Stimulated activated naive CD8-positive, alpha-beta T cell treated with anti-CD3 and anti-CD28 coated beads, Interleukin-15, Interleukin-2, amounts not matched to agents 100 U/mL and 50 U/mL, for 24 hours (primary cell): ENCODE results near the gene ARPP21.

ENCODE experiments used
- ATAC-seq: fragments of 150-1000 bp; cut with Tn5 transposase; one replicate; pipeline ENCODE4 v1.10.0; 2021
- DNase-seq: peaks from one replicate; pipeline ENCODE4 v3.0.0; 2021

ARPP21 gene

GRCh38 chr3:35737527-35737926 lies 98.2 kb downstream of the ARPP21 start:
- DNase-seq (no peak), ATAC-seq (no peak)

GRCh38 chr3:35737934-35738706 lies 98.8 kb downstream of the ARPP21 start:
- ATAC-seq (no peak), DNase-seq (no peak)

- ATAC-seq = no peak
- no peak for DNase-seq
Observed at GRCh38 chr3:35739181-35739809, 100.0 kb downstream of the ARPP21 start.

GRCh38 chr3:35739964-35740527 lies 100.7 kb downstream of the ARPP21 start:
- no peak for DNase-seq
- ATAC-seq = no peak

GRCh38 chr3:35743218-35743617 lies 103.9 kb downstream of the ARPP21 start:
- ATAC-seq = no peak
- DNase-seq = no peak

GRCh38 chr3:35744419-35744818 lies 105.1 kb downstream of the ARPP21 start:
- DNase-seq (no peak), ATAC-seq (no peak)

GRCh38 chr3:35745351-35745750 lies 106.0 kb downstream of the ARPP21 start:
- DNase-seq = no peak
- no peak for ATAC-seq

GRCh38 chr3:35745802-35746484 lies 106.6 kb downstream of the ARPP21 start:
- ATAC-seq (no peak), DNase-seq (no peak)

- no peak for ATAC-seq
- DNase-seq = no peak
Observed at GRCh38 chr3:35746492-35746891, 107.2 kb downstream of the ARPP21 start.

- DNase-seq = no peak
Observed at GRCh38 chr3:35748144-35748543, 108.8 kb downstream of the ARPP21 start.

GRCh38 chr3:35751207-35751606 lies 111.9 kb downstream of the ARPP21 start:
- no peak for DNase-seq
- ATAC-seq = no peak

More at GRCh38 chr3:35748144-35748543, 108.8 kb downstream of the ARPP21 start:
- ATAC-seq = no peak

GRCh38 chr3:35757991-35758757 lies 118.8 kb downstream of the ARPP21 start:
- no peak for DNase-seq
- no peak for ATAC-seq

GRCh38 chr3:35760146-35760545 lies 120.8 kb downstream of the ARPP21 start:
- ATAC-seq (no peak), DNase-seq (no peak)

GRCh38 chr3:35761311-35761710 lies 122.0 kb downstream of the ARPP21 start:
- no peak for DNase-seq
- ATAC-seq = no peak

- DNase-seq (no peak), ATAC-seq (no peak)
Observed at GRCh38 chr3:35772381-35773015, 133.2 kb downstream of the ARPP21 start.

GRCh38 chr3:35773417-35773816 lies 134.1 kb downstream of the ARPP21 start:
- DNase-seq (no peak), ATAC-seq (no peak)

GRCh38 chr3:35776346-35776745 lies 137.0 kb downstream of the ARPP21 start:
- no peak for ATAC-seq
- no peak for DNase-seq

- ATAC-seq = no peak
- DNase-seq = no peak
Observed at GRCh38 chr3:35777065-35777464, 137.7 kb downstream of the ARPP21 start.

- ATAC-seq = no peak
- DNase-seq = no peak
Observed at GRCh38 chr3:35777563-35778554, 138.5 kb downstream of the ARPP21 start.

- ATAC-seq = no peak
- DNase-seq = no peak
Observed at GRCh38 chr3:35779611-35780010, 140.3 kb downstream of the ARPP21 start.
